ENCODE results near the gene CBL. TPM values are rescaled to one million over a fixed set of nuclear protein-coding genes. Genes with fewer than 3 reads are reported as not detected.

The CBL gene
- total RNA-seq, 2 experiments from 2014 or later = 45.1 to 45.2 TPM

DNA sequence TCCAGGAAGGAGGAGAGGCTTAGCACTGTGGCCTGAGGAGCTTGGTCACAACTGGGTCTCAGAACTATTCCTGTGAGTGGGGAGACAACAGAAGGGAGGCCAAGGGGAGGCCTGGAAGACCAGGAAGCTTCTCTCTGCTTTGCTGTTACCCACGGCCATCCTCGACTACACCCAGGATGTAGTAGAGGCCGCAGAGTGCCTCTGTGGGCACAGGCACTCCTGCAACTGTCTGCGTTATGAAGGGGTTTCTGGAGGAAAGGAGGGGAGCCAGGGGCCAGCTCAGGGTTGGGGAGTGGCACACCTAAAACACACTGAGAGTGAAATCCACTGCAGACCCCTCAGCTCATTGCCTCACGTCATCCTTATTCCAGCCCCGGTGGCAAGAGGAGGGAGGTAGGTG, 144.2 kb downstream of the CBL start:
- peak overlapping the region; percentile 43 for H3K4me3 Mint-ChIP-seq
- H3K27ac Mint-ChIP-seq = peak overlapping the region; percentile 75
- ATAC-seq (ENCODE audit: low read depth) (peak; percentile 56), DNase-seq (no peak)
- no peaks in the 10 kb centered on the region for H3K36me3 Mint-ChIP-seq
- POLR2A ChIA-PET = interaction anchor here (2.1 kb wide), 1 partner anchor 11 kb away, joined by 4 read pairs; no protein-coding TSS in a partner anchor
- H3K4me1 Mint-ChIP-seq = peaks cover 6% of the 10 kb centered on the region
- no peaks in the 10 kb centered on the region for H3K9me3 Mint-ChIP-seq
- peaks cover 30% of the 10 kb centered on the region for H3K27me3 Mint-ChIP-seq

DNA sequence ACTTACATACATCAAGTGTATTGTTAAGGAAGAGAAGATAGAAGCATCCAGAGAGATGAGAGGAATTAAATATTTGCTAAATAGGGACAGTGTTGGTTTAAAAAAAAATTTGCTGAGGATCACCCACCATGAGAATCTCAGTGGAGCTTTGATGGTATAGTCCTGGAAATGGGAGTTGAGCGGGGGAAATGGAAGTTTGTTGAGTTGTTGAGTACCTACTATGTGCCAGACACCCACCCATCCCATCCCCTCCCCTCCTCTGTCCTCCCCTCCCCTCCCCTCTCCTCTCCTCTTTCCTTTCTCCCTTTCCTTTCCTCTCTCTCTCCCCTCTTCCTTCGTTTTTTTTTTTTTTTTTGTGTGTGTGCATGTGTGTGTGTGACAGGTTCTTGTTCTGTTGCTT, 145.1 kb downstream of the CBL start:
- no peak for ATAC-seq (ENCODE audit: low read depth)
- Mint-ChIP-seq H3K4me1 (peaks cover 10% of the 10 kb centered on the region), H3K27ac (no peak overlapping the region), H3K27me3 (peaks cover 38% of the 10 kb centered on the region), H3K4me3 (no peak overlapping the region), H3K9me3 (no peaks in the 10 kb centered on the region), H3K36me3 (no peaks in the 10 kb centered on the region)
- POLR2A ChIA-PET = interaction anchor here (2.1 kb wide), 1 partner anchor 12 kb away, joined by 4 read pairs; no protein-coding TSS in a partner anchor
- no peak for DNase-seq

DNA sequence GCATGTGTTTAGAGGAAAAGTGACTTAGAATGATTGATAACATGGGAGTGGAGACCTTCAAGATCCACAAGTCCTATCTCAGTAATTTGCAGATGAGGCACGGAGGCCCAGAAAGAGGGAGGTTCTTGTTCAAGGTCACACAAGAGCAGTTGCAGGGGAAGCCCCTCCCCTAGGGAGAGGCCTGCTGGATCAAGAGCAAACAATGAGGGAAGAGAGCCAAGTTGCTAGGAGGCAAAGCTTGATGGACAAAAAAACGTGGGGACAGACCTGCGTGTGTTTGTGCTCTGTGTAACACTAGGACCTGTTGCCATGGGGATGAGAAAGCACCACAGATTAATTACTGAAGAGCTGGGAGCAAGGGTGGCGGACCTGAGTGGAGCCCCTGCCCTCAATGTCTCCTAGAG, 146.7 kb downstream of the CBL start:
- H3K4me1 Mint-ChIP-seq = peaks cover 13% of the 10 kb centered on the region
- no peak for ATAC-seq (ENCODE audit: low read depth)
- H3K27me3 Mint-ChIP-seq = peaks cover 45% of the 10 kb centered on the region
- no peaks in the 10 kb centered on the region for H3K36me3 Mint-ChIP-seq
- no peaks in the 10 kb centered on the region for H3K9me3 Mint-ChIP-seq
- H3K4me3 Mint-ChIP-seq = no peak overlapping the region
- H3K27ac Mint-ChIP-seq = no peak overlapping the region
- POLR2A ChIA-PET = no interaction called here
- DNase-seq = no peak

DNA sequence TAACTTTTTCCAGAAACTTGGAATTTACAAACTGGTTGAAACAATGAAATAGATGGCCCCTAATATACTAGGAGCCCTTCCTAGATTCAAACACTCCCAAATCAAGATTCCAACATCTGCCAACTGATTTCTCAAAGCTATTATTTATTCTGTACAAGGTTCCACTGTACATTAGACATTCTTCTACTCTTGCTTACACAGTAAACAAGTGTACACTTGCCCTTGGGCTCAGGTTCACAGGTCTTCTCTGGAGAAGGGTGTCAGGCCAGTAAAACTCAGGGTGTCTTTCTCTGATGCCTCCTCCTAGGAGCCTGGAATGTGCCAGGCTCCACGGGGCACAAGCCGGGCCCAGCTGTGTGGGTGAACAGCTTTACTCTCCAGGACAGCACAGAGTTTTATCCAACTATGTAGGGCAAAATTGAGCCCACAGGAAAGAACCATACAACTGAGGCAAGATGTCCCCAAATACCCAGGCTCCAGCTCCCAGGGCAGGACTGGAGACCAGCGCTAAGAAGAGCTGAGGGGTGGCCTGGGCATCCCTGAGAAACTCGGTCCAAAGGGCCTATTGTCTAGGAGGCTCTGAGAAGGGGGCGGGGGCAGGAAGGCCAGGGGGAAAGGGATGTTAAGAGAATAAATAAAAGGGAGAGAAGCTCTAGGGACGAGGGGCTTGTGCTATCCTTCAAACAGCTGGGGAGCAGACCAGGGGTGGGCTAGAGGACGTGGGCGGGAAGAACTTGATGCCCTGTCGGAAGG, 149.1 kb downstream of the CBL start:
- Mint-ChIP-seq H3K9me3 (no peaks in the 10 kb centered on the region), H3K36me3 (no peaks in the 10 kb centered on the region), H3K4me1 (peaks cover 14% of the 10 kb centered on the region), H3K27ac (no peak overlapping the region), H3K27me3 (peaks cover 47% of the 10 kb centered on the region), H3K4me3 (no peak overlapping the region)
- POLR2A ChIA-PET = interaction anchor here (1.0 to 1.5 kb wide), 2 partner anchors 13 to 17 kb away, joined by 4 to 5 read pairs; no protein-coding TSS in a partner anchor
- ATAC-seq (ENCODE audit: low read depth) = no peak
- no peak for DNase-seq

DNA sequence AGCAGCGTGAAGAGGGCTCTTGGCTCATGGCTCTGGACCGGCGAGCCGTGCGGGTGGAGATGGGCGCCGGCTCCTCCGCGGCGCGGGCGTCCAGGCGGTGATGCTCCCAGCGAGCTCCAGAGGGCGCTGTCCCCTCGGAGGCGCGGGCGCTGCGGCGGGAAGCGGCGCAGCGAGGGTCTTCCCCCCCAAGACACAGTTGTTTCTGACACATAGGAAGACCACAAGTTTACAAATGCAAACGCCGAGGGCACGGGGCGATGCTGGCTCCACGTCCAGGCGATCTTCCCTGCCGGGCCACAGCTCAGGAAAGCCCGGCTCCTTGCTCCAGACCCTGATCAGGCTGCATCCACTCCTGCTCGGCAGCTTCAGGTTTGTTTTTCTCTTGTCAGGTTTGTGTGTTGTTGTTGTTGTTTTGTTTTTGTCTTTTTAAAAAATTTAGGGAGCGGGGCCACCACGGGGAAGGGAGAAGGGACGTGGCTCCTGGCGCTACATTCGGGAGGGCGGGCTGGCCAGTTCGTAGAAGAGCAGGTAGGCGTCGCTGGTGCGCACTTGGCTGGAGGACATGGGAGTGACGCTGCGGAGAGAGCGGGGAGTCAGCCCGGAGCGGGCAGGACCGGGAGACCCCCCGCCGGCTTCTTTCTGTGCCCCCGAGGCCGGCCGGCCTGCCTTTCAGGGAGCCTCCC, 150.4 kb downstream of the CBL start:
- DNase-seq = peak; percentile 82
- Mint-ChIP-seq H3K27ac (peak overlapping the region; percentile 68), H3K4me1 (peaks cover 12% of the 10 kb centered on the region), H3K9me3 (no peaks in the 10 kb centered on the region), H3K4me3 (peak overlapping the region; percentile 87), H3K27me3 (peaks cover 44% of the 10 kb centered on the region), H3K36me3 (no peaks in the 10 kb centered on the region)
- ATAC-seq (ENCODE audit: low read depth) = peak; percentile 94
- POLR2A ChIA-PET = interaction anchor here (1.5 to 1.7 kb wide), 2 partner anchors 12 to 21 kb away, joined by 5 read pairs; no protein-coding TSS in a partner anchor

DNA sequence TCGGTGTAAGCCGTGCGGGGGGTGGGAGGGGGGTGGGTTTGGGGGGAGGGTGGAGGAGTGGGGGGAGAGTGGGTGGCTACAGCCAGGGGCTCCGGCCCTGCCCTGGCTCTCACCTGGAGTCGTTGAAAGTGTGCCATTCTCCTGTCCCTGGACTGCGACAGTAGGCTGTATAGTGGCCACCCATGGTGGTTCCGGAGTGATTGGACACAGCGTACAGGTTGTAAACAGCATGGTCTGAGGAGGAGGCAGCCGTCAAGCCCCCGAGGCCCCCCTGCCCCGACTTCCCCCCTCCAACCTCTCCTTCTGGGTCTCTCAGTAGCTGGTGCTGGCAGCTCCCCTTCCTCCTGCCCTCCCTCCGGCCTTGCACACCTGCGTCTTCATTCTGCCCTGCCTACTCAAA, 150.9 kb downstream of the CBL start:
- Mint-ChIP-seq H3K9me3 (no peaks in the 10 kb centered on the region), H3K27ac (no peak overlapping the region), H3K4me1 (peaks cover 12% of the 10 kb centered on the region), H3K36me3 (no peaks in the 10 kb centered on the region), H3K4me3 (peak overlapping the region; percentile 24), H3K27me3 (peaks cover 43% of the 10 kb centered on the region)
- no peak for ATAC-seq (ENCODE audit: low read depth)
- POLR2A ChIA-PET = interaction anchor here (0.6 to 1.7 kb wide), 2 partner anchors 20 to 60 kb away, joined by 5 to 6 read pairs; no protein-coding TSS in a partner anchor
- no peak for DNase-seq

Small RNAs within 50 kb of the gene (microRNA-seq; reads per million reads assigned to microRNA genes)
- not detected for gene MIR6756

Other genes with a start within 250 kb of the CBL start
- gene FOXR1, start 234.6 kb upstream of the CBL start, total RNA-seq = not detected
- gene CENATAC, start 208.2 kb upstream of the CBL start, total RNA-seq = 10 to 100 TPM; 66.8 to 74.2 TPM
- 1,000 to 10,000 TPM; 1,397 to 1,460 TPM for gene RPS25, start 188.0 kb upstream of the CBL start, total RNA-seq
- 10 to 100 TPM; 80.5 to 84.4 TPM for gene TRAPPC4, start 187.6 kb upstream of the CBL start, total RNA-seq
- 10 to 100 TPM; 20.3 to 23.9 TPM for gene SLC37A4, start 175.5 kb upstream of the CBL start, total RNA-seq
- 10 to 100 TPM; 76.5 to 83.1 TPM for gene HYOU1, start 149.1 kb upstream of the CBL start, total RNA-seq
- 10 to 100 TPM; 41.2 to 46.2 TPM for gene VPS11, start 138.5 kb upstream of the CBL start, total RNA-seq
- gene HMBS, start 121.5 kb upstream of the CBL start, total RNA-seq = 10 to 100 TPM; 18.0 to 18.8 TPM
- gene DPAGT1, start 104.5 kb upstream of the CBL start, total RNA-seq = 10 to 100 TPM; 43.2 to 56.1 TPM
- gene C2CD2L, start 99.0 kb upstream of the CBL start, total RNA-seq = 10 to 100 TPM; 32.2 to 32.6 TPM
- gene HINFP, start 84.8 kb upstream of the CBL start, total RNA-seq = 10 to 100 TPM; 52.4 to 52.6 TPM
- gene ABCG4, start 57.3 kb upstream of the CBL start, total RNA-seq = not detected
- 10 to 100 TPM; 20.7 to 25.2 TPM for gene NLRX1, start 37.6 kb upstream of the CBL start, total RNA-seq
- under 1 TPM in 1 of 2 experiments, not detected in 1; 0.30 TPM for gene NHERF4, start 20.9 kb upstream of the CBL start, total RNA-seq
- 1 to 10 TPM; 2.4 to 2.9 TPM for gene MCAM, start 110.8 kb downstream of the CBL start, total RNA-seq
- gene RNF26, start 128.2 kb downstream of the CBL start, total RNA-seq = 10 to 100 TPM; 32.2 to 32.9 TPM
- gene C1QTNF5, start 134.5 kb downstream of the CBL start, total RNA-seq = not detected
- not detected for gene MFRP, start 140.4 kb downstream of the CBL start, total RNA-seq
- gene USP2, start 175.4 kb downstream of the CBL start, total RNA-seq = under 1 TPM; 0.62 to 0.83 TPM
- not detected for gene THY1, start 216.8 kb downstream of the CBL start, total RNA-seq

Data from activated naive CD8-positive, alpha-beta T cell treated with anti-CD3 and anti-CD28 coated beads, Interleukin-2, amount 10 ng/mL, durations not matched to agents 7 days and 5 days (primary cell).